GM18517 (cell line): ENCODE results near the gene DUSP1.
"Not testable (repeated sequence)": the region's sequence is repeated elsewhere in the genome, so short reads cannot be mapped to it uniquely, and the experiment has no call there.

ENCODE experiments used
- ATAC-seq: cut with Tn5 transposase; IDR thresholded peaks from one replicate; pipeline ENCODE4 v1.9.1; 2021; ENCODE audit warnings: mild to moderate bottlenecking, moderate library complexity; ENCODE audit not compliant: unreplicated experiment

Gene DUSP1

DNA sequence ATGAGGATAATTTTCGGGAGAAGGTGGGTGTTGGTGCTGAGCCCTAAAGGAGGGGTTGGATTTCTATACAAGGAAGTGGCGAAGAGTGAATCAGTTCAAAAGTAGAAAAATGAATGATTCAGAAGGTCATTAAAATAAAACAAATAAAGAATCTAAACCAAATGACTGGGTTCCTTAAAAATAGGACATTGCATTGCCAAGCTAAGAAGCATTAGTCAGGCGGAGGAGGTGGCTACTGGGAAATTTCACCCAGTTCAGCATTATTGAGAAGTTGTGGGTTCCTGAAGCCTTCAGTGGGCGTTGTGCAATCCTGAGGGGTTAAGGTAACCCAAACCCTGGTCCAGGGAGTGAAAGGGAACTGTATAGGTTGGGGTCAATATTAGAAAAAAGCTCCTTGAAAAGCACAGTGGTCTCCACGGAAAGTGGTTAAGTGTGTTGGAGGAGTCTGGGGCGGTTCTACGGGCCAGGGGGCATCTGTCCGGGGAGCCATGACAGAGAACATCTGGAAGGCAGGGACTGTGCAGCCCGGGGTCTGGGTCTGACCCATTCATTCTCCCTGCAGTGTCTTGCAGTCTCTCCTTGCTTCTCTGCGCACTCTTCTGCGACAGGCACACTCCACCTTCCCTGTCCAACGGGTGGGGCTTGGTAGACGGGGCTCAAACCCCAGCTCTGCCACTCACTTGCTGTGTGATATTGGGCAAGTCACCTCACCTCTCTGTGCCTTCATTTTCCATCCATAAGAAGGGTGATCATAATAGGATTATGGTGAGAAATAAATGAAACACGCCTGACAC lies 27.6 kb upstream of the DUSP1 start:
- no peak for ATAC-seq

- ATAC-seq = no peak
These were observed 26.8 kb upstream of the DUSP1 start for GRCh38 chr5:172797771-172798191.

DNA sequence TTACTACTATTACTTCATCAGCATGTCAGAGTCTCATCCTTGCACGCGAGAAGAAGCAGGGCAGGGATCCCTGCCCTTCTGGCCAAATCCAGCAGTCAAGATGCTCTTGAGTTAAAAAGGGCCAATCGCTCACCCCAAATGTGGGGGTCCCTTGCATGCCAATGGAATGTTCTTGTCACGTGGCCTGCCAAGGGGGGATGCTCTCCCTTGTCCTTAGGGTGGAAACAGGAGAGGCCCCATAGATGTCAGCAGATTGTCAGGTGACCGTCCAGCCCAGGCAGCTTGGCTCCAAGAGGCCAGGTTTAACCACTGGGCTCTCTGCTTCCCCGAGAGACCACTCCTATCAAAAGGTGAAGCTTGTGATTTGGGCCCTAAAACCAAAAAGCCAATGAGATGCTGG lies 25.3 kb upstream of the DUSP1 start:
- ATAC-seq = no peak

- ATAC-seq = no peak
These were observed 24.5 kb upstream of the DUSP1 start for GRCh38 chr5:172795318-172795977.

DNA sequence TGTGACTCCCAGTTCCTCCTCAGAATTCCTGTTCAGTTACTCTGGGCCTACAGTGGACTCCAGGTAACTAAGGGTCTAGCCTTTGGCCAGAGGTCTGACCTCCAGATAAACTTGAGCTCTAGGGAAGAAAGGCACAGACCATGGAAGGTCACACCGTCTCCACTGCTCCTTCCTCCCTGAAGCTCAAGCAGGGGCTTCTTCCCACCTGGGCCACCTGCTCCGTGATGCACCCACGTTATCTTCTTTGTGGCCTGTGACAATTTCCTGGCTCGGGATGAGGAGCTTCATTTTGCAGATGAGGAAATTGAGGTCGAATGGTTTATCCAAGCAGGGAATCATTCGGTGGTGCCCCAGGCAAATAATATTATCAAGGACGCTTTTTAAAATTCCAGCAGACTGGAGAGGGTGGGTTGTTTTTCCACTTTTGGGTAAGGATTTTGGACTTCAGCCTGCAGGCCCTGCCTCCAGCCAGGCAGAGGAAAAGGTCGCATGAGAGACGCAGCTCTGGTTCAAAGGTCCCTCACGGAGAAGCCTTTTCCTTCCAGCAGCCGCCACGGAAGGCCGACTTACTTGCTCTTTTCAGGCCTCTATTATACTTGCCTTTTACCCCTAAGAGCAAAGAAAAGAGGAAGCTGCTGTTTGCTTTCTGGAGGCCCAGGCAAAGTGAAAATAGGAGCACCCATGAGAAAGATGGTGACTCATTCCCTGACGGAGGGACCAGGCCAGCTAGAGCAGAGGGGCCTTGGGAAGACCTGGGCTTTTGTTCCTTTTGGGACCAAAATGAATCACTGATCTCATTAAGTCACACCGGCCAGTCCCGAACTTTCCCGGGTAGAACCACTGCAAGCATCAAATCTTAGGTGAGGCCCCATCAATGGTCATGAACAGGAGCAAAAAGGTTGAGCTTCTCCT lies 22.8 kb upstream of the DUSP1 start:
- ATAC-seq = no peak

DNA sequence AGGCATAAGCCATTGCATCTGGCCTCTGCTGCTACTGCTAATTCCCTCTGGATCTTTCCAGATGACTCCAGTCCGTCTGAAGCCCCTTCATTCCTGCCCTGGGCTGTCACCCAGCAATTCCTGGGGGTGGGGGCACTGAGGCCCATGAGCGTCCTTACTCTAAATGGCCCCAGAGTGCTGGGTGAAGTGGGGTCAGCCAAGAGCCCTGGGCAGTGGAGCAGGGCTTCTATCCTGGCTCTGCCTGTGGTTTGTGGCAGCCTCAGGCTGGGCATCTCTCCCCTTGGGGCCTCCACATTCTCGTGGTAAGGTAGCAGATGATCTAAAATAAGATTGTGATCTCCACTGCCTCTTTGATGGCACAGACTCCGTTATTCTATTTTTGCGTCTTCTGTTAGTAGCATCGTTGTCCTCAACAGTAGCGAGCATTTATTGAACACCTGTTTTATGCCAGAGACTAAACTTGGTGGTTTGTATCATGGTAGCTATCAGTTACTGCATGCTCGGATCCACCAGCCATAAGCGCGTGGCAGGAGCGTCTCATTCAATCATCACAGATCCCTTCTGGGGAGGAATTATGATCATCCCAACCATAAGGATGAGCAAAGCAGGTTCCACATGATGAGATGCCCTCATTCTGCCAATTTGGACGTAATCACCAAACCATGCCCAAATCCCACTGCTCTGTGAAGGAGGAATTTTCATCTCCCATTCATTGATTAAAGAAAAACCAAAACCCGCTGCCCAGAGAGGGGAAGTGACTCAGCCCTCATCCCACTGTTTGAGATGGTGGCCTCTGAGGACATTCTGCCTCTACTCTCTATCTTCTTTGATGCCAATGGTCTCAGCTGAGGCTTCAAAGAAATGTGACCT lies 21.9 kb upstream of the DUSP1 start:
- ATAC-seq = no peak

DNA sequence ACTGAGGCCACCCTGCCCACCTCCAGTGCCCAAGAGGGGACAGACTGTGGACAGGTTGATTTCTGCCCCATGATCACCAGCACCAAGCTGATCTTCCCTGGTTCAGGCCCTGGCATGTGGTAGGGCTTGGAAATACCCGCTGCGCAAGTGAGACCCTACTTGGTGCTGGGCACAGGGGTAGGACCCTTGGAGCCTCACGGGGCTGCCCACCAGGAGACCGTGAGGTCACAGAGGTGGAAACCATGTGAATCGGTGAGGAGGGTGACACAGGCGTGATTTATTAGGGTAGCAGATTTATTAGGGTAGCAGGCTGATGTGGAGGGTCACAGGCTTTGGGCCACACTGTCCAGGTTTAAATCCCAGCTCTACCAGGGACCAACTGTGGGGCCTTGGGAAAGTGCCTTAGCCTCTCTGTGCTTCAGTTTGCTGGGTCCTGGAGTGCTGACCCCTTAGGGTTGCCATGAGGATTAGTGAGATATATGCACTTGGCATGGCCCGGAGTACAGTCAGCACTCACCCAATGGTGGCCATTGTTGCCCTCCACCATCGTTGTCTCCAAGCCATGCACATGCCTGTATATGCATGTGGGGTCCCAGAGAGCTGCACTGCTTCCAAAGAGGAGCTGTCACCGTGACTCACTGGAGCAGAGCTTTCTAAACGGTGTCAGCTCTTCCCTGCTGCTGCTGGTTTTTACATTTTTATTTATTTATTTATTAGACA lies 20.9 kb upstream of the DUSP1 start:
- ATAC-seq = no peak

GRCh38 chr5:172791286-172791685 lies 20.3 kb upstream of the DUSP1 start:
- no peak for ATAC-seq

GRCh38 chr5:172790496-172790889 lies 19.5 kb upstream of the DUSP1 start:
- ATAC-seq = no peak

- ATAC-seq = no peak
These were observed 18.9 kb upstream of the DUSP1 start for GRCh38 chr5:172789687-172790495.

- no peak for ATAC-seq
These were observed 18.0 kb upstream of the DUSP1 start for GRCh38 chr5:172788771-172789686.

- not testable (repeated sequence) for ATAC-seq
These were observed 16.5 kb upstream of the DUSP1 start for GRCh38 chr5:172787538-172787937.

DNA sequence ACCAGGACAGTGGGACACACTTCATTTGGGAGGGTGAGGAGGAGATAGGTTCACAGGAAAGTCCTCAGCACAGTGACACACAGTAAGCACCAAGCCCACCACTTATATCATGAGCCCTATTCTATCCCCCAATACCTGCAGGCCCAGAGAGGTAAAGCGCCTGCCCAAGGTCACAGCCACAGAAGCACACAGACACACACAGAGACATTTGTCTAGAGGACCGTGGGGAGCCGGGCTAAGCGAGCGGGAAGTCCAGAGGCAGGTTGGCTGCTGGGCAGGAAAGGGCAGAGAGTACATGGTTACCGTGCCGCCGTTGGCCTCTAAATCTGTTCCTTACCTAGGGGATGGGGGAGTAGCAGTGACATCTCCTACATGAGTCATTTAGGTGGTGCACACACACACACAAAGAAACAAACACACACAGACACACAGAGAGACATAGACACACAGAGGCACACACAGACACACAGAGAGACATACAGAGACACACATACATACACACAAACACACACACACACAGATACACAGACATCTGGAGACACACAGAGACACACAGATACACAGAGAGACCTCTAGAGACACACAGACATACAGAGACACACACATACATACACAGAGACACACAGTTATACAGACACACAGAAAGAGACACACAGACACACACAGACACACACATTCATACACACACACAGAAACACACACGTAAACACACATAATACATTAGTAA lies 15.9 kb upstream of the DUSP1 start:
- ATAC-seq = no peak

- ATAC-seq = no peak
These were observed 14.6 kb upstream of the DUSP1 start for GRCh38 chr5:172785429-172786088.

DNA sequence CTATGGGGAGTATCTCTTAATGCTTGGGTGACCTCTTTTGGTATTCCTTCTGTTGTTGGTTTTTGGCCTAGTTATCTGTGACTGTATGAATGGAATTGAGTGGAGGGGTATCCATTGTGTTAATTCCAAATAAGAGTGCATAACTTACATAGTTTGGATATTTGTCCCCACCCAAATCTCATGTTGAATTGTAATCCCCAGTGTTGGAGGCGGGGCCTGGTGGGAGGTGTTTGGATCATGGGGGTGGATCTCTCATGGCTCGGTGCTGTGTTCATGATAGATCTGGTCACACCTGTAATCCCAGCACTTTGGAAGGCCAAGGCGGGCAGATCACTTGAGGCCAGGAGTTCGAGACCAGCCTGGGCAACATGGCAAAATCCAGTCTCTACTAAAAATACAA lies 13.2 kb upstream of the DUSP1 start:
- ATAC-seq = not testable (repeated sequence)

DNA sequence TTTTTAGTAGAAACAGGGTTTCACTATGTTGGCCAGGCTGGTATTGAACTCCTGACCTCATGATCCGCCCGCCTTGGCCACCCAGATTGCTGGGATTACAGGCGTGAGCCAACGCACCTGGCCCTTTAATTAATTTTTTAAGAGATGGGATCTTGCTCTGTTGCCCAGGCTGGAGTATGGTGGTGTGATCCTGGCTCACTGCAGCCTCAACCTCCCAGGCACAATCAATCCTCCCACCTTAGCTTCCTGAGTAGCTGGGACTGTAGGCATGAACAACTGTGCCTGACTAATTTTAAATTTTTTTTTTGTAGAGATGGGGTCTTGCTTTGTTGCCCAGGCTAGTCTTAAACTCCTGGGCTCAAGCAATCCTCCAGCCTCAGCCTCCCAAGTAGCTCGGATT lies 12.3 kb upstream of the DUSP1 start:
- not testable (repeated sequence) for ATAC-seq
